ENCODE measurements around the gene PDE11A. TPM values are rescaled to one million over a fixed set of nuclear protein-coding genes. Genes with fewer than 3 reads are reported as not detected.

PDE11A gene
- total RNA-seq, 1 experiment from 2014 or later: 1.4 TPM

- intact Hi-C loops (cut with micrococcal nuclease; ENCODE audit: unreplicated experiment): no loop called here
- Mint-ChIP-seq H3K27me3 (ENCODE audit: unreplicated experiment) (peaks cover 15% of the 10 kb centered on the region), H3K36me3 (ENCODE audit: insufficient read depth, unreplicated experiment) (no peaks in the 10 kb centered on the region), H3K27ac (ENCODE audit: unreplicated experiment) (no peak overlapping the region), H3K4me3 (ENCODE audit: low read depth, unreplicated experiment) (no peak overlapping the region), H3K9me3 (ENCODE audit: low read depth, unreplicated experiment) (no peaks in the 10 kb centered on the region), H3K4me1 (ENCODE audit: low read depth, unreplicated experiment) (no peaks in the 10 kb centered on the region)
- no peak for DNase-seq
- no peak for TF ChIP-seq CTCF (IDR thresholded peaks at IDR 0.05; ENCODE audit: unreplicated experiment)
- BruUV-seq (replicated peaks): no TSS peak
- CTCF ChIA-PET: no interaction called here
Measured at GRCh38 chr2:177733322-177733855, 339.2 kb downstream of the PDE11A start.

- H3K27me3 Mint-ChIP-seq (ENCODE audit: unreplicated experiment): peaks cover 15% of the 10 kb centered on the region
Measured at GRCh38 chr2:177731384-177731783, 341.2 kb downstream of the PDE11A start.

DNA sequence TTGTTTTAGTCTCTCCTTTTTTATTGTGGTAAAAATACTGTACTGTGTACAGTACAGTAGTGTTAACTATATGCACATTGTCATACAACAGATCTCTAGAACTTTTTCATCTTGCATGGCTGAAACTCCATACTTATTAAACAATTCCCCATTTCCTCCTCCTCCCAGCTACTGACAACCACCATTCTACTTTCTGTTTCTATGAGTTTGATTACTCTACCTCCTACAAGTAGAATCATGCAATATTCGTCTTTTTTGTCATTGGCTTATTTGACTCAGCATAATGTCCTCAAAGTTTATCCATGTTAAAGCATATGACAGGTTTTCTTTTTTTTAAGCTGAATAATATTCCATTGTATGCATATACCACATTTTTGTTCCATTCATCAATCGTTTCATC lies 341.8 kb downstream of the PDE11A start:
- CTCF ChIA-PET: no interaction called here
- BruUV-seq (replicated peaks): no TSS peak
- Mint-ChIP-seq H3K27ac (ENCODE audit: unreplicated experiment) (no peak overlapping the region), H3K4me1 (ENCODE audit: low read depth, unreplicated experiment) (no peaks in the 10 kb centered on the region), H3K36me3 (ENCODE audit: insufficient read depth, unreplicated experiment) (no peaks in the 10 kb centered on the region), H3K4me3 (ENCODE audit: low read depth, unreplicated experiment) (no peak overlapping the region), H3K9me3 (ENCODE audit: low read depth, unreplicated experiment) (no peaks in the 10 kb centered on the region), H3K27me3 (ENCODE audit: unreplicated experiment) (peaks cover 15% of the 10 kb centered on the region)
- DNase-seq: no peak
- no peak for TF ChIP-seq CTCF (IDR thresholded peaks at IDR 0.05; ENCODE audit: unreplicated experiment)
- intact Hi-C loops (cut with micrococcal nuclease; ENCODE audit: unreplicated experiment): no loop called here

More at GRCh38 chr2:177731384-177731783, 341.2 kb downstream of the PDE11A start:
- BruUV-seq (replicated peaks): no TSS peak
- intact Hi-C loops (cut with micrococcal nuclease; ENCODE audit: unreplicated experiment): no loop called here
- CTCF ChIA-PET: no interaction called here
- Mint-ChIP-seq H3K4me1 (ENCODE audit: low read depth, unreplicated experiment) (no peaks in the 10 kb centered on the region), H3K9me3 (ENCODE audit: low read depth, unreplicated experiment) (no peaks in the 10 kb centered on the region), H3K36me3 (ENCODE audit: insufficient read depth, unreplicated experiment) (no peaks in the 10 kb centered on the region), H3K4me3 (ENCODE audit: low read depth, unreplicated experiment) (no peak overlapping the region), H3K27ac (ENCODE audit: unreplicated experiment) (no peak overlapping the region)
- no peak for TF ChIP-seq CTCF (IDR thresholded peaks at IDR 0.05; ENCODE audit: unreplicated experiment)
- no peak for DNase-seq

GRCh38 chr2:177730363-177730762 lies 342.2 kb downstream of the PDE11A start:
- peaks cover 15% of the 10 kb centered on the region for H3K27me3 Mint-ChIP-seq (ENCODE audit: unreplicated experiment)
- no peaks in the 10 kb centered on the region for H3K36me3 Mint-ChIP-seq (ENCODE audit: insufficient read depth, unreplicated experiment)
- BruUV-seq (replicated peaks): no TSS peak
- no peak for DNase-seq
- intact Hi-C loops (cut with micrococcal nuclease; ENCODE audit: unreplicated experiment): no loop called here
- no peaks in the 10 kb centered on the region for H3K9me3 Mint-ChIP-seq (ENCODE audit: low read depth, unreplicated experiment)
- no peaks in the 10 kb centered on the region for H3K4me1 Mint-ChIP-seq (ENCODE audit: low read depth, unreplicated experiment)
- H3K4me3 Mint-ChIP-seq (ENCODE audit: low read depth, unreplicated experiment): no peak overlapping the region
- CTCF ChIA-PET: no interaction called here
- no peak overlapping the region for H3K27ac Mint-ChIP-seq (ENCODE audit: unreplicated experiment)
- no peak for TF ChIP-seq CTCF (IDR thresholded peaks at IDR 0.05; ENCODE audit: unreplicated experiment)

All from Calu3 (cell line).